ENCODE measurements around the gene CYP26A1.

The CYP26A1 gene

DNA sequence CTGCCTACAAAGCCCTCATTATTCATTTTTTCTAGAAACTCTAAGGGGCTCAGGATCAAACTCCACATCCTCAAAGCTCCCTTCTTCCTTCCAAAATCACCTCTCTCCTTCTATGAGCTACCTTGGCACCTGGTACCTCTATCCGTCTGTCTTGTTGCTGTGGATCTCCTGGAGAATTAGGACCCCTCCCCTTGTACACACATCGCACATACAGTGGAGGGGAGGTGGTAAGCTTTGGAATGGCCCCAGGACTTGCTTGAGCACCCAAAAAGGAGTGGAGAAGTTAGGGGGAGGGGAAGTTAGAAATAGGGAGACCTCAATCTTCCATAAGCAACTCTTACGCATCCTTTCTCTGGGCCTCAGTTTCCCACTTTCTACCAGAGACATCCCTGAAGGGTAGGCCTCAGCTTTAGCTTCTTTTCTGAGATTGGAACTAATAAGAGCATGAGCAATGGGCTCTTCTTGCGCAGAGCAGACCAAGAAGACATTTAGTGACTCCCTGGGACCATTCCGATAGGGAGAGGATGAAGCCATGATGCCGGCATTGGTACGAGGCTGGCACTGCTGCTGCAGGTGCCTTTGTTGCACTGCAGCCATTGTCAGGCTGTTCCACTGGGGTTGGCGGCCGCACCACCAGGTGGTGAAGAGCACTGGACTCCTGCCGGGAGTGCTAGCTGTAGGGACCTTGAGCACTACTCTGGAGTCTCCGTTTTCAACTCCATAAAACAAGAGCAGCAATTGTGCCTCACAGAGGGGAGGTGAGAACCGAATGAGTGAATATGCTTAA is 8.6 kb upstream of the CYP26A1 start:
- no peak for DNase-seq

DNA sequence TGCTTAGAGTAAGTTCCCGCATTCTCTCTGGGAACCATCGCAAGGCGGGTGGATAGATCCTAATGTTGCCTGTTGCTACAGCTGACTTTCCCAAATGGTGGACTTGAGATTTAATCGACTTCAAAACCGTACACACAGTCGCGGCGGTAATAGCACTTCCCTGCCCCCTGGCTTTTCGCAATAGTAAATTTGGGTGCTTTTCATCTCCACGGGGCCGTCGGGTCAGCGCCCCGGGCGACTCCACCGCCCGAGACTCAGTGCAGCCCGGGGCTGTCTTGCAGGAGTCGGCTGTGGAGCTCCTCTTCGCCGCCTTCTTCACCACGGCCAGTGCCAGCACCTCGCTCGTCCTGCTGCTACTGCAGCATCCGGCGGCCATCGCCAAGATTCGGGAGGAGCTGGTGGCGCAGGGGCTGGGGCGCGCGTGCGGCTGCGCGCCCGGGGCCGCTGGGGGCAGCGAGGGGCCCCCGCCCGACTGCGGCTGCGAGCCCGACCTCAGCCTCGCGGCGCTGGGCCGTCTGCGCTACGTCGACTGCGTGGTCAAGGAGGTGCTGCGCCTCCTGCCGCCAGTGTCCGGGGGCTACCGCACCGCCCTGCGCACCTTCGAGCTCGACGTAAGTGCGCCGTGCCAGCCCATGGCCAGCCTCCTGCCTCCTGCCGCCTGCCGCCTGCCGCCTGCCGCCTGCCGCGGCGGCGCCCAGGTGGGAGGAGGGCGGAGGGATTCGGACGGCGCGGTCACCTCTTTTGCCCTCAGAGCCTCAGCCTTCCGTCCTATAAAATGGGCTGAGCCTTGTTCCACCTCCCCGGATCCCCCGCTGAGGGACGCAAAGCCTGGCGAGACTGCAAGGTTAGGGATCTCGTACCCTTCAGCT is 7.8 kb upstream of the CYP26A1 start:
- no peak for DNase-seq

DNA sequence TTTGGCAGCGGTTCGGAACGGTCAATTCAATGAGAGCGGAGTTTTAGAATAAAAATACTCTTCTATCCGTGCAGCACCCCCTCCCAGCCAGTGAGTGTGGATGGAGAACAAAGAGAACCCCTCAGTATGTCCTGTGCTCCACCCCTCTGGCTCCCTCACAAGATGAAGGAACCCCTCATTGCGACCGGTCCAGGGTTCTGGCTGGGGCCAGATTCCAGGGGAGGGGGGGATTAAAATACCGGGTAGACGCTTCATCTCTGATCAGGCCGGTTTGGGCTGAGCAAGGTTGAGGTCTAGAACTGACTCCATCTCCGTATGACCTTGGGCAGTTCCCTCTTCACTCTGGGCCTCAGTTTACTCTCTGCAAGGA is 7.2 kb upstream of the CYP26A1 start:
- no peak for DNase-seq

DNA sequence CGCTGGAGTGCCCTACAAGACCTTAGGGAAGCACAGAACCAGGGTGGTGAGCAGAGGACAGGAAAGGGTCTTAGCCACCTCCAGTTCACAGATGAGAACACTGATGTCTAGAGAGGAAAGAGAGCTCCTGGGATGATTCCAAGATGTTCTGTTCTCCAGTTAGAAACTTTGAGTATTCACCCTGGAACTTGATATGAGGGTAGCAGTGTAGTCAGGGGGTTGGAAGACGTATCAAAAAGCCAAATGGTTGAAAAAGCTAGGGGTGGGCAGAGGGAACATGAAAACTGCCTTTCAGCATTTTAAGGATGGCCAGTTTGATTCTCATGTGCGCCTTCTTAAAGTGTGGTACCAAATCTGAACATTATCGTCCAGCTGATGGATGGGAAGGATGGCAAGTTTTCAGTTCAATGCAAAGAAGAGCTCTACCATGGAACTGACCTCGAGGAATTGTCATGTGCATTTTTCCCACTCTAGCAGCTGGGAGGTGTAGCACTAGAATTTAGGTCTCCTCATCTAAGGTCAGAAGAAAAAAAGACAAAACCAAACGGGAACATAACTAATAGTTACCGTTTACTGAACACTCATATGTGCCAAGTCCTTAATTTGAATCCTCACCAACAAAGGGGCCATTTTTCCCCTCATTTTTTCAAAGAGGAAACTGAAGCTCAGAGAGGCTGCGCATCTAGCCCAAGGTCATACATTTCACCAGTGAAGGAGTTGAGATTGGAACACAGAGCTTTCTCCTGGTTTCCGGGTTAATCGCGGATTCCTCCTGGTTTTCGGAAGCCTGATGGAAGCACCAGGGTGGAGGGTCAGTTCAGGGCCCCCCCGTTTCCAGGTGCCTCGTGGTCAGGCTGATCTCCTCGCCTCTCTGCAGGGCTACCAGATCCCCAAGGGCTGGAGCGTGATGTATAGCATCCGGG is 6.0 kb upstream of the CYP26A1 start:
- DNase-seq, result no peak

- DNase-seq, result no peak
Observed at GRCh38 chr10:93068411-93069244, 5.1 kb upstream of the CYP26A1 start.

- no peak for DNase-seq
Observed at GRCh38 chr10:93069245-93069561, 4.5 kb upstream of the CYP26A1 start.

DNA sequence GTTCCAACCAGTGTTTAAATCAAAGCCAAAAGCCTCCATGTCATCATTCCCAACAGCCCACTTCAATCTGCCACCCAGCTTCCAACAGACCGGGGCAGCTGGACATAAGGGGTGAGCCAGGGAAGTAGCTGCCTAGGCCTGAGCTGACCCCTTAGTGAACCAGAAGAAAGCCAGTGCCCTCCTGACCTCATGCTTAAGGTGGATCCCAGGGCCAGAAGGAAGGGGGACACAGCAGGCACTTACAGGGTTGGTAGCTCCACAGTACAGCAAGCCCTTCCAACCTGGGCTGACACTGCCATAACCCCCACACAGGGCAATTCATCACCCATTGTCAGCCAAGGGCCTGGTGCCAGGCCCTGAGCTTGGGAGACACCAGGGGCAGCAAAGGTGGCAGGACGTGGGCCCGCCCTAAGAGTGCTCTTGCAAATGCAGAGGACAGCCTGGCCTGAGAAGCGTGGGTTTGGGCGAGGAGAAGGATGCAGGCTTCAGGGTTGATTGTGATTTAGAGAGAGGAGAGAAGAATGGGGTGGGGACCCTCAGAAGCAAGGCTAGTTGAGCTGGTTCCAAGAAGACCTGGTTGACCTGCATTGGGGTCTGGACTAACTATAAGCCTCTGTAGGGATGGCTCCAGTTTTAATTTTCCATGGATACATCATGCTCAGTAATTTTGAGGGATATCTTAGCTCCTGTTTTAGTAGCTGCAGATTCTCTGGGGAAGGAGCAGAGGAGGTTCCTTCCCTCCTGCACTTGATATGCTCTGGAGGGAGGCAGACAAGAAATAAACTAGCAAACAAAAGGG is 3.1 kb upstream of the CYP26A1 start:
- no peak for DNase-seq

GRCh38 chr10:93071177-93071472 is 2.6 kb upstream of the CYP26A1 start:
- DNase-seq, result no peak

DNA sequence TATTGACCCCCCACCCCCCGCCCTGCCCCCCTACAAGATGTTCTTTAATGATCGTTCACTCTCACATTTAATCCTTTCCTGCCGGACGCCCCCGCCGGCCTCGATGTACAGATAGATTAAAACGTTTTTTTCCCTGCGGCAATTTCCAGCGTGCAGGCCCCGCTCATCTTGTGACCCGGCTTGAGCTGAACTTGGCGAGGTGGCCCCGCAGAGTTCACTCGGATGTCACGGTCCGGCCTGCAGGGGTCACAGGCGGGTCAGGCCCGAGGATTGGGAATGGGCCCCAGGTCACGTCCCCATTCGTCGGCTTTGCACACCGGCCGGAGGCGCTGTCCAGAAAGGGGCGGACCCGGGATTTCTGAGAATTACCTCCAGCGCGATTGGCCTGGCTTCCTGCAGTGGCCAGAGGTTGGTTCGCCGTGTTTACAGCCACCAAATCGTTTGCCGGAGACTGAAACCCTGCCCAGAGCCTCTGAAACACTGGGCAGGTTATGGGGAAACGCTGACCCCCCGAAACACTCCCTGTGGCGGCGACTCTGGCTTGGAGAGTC is 1.9 kb upstream of the CYP26A1 start:
- DNase-seq, result no peak

DNA sequence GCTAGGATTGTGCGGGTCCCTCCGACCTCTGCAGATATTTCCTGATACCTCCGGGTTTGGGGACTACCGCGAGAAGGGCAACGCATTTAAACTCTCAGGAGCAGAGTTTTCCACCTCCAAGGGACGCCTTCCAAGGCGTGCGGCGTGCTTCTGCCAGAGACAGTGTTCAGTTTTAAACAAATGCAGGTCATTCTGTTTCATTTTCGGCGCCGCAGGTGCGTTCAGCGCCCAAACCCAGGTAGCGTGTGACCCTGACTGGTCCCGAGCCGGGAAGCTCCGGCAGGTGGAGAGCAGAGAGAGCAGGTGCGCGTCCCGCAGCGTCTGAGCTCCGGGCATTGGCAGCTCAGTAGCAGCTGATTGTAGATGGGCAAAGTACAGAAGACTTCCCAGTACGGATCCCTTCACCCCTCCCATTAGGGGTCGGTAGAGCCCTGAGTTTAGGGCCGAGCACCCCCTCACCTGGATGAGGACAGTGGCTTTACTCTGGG is 1.4 kb upstream of the CYP26A1 start:
- no peak for DNase-seq

- no peak for DNase-seq
Observed at GRCh38 chr10:93072713-93073538, 767 bp upstream of the CYP26A1 start.

DNA sequence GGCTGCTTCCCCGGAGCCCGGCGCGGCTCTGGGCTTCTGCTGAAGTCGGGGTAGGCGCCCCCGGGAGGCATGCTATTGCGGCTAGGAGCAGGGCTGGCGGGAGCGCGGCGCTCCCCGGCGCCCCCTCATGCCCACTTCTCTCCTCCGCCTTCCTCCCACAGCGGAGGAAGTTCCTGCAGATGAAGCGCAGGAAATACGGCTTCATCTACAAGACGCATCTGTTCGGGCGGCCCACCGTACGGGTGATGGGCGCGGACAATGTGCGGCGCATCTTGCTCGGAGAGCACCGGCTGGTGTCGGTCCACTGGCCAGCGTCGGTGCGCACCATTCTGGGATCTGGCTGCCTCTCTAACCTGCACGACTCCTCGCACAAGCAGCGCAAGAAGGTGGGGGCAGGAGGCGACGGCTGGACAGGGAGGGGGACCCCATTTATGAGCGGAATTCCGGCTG is 479 bp downstream of the CYP26A1 start:
- no peak for DNase-seq

- no peak for DNase-seq
Observed at GRCh38 chr10:93074597-93075368, 1.1 kb downstream of the CYP26A1 start.

DNA sequence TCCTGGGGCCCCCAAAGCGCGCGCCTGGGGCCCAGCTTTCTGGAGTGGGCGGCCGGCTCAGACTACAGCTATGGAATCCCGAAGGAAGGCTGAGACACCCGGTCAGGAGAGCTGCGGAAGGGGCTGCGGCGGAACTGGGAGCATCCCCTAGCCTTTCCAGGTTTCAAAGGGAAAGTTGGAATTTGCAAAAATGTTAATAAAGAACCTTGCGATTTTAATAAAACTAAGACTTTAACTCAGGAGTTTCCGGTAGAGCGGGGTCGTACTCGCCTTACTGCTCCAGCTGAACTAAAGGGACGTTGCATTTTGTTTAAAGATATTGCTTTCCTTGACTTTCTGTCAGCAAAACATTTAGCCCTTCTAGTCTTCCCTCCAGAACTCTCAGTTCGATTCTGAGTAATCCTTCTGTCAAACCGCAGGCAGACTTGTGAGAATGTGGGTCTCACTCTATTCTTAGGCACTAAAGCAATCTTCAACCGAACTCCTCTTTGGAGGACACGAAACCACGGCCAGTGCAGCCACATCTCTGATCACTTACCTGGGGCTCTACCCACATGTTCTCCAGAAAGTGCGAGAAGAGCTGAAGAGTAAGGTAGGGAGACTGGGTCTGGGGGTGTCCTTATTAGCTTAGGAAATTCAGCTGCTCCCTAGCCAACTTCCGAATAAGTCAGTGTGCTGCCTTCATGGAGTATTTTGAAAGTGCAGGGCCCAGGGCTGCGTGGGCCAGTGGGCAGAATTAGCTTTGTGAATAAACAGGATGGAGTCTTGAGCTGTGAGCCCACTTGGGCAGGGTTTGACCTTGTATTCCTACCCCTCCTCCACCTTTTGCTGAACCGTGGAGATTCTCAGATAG is 1.9 kb downstream of the CYP26A1 start:
- DNase-seq, result no peak

- DNase-seq, result no peak
Observed at GRCh38 chr10:93076871-93077270, 3.2 kb downstream of the CYP26A1 start.

- DNase-seq, result no peak
Observed at GRCh38 chr10:93077860-93078337, 4.2 kb downstream of the CYP26A1 start.

- no peak for DNase-seq
Observed at GRCh38 chr10:93079663-93080349, 6.1 kb downstream of the CYP26A1 start.

Data from CD4-positive, alpha-beta T cell treated with Interleukin-4 for 4 hours (primary cell).